Stimulated activated CD8-positive, alpha-beta memory T cell treated with anti-CD3 and anti-CD28 coated beads, Interleukin-12 subunit alpha, Interleukin-12 subunit beta, amount 100 ng/mL, for 4 hours (primary cell): ENCODE data around the gene FOSB.
"Not testable (repeated sequence)": the region's sequence is repeated elsewhere in the genome, so short reads cannot be mapped to it uniquely, and the experiment has no call there.

Source experiments
- DNase-seq: peaks from one replicate; pipeline ENCODE4 v3.0.0-alpha.2; 2020; ENCODE audit warnings: low read depth

Gene FOSB

GRCh38 chr19:45506246-45506988 is 38.6 kb downstream of the FOSB start:
- peak; percentile 98 for DNase-seq

DNA sequence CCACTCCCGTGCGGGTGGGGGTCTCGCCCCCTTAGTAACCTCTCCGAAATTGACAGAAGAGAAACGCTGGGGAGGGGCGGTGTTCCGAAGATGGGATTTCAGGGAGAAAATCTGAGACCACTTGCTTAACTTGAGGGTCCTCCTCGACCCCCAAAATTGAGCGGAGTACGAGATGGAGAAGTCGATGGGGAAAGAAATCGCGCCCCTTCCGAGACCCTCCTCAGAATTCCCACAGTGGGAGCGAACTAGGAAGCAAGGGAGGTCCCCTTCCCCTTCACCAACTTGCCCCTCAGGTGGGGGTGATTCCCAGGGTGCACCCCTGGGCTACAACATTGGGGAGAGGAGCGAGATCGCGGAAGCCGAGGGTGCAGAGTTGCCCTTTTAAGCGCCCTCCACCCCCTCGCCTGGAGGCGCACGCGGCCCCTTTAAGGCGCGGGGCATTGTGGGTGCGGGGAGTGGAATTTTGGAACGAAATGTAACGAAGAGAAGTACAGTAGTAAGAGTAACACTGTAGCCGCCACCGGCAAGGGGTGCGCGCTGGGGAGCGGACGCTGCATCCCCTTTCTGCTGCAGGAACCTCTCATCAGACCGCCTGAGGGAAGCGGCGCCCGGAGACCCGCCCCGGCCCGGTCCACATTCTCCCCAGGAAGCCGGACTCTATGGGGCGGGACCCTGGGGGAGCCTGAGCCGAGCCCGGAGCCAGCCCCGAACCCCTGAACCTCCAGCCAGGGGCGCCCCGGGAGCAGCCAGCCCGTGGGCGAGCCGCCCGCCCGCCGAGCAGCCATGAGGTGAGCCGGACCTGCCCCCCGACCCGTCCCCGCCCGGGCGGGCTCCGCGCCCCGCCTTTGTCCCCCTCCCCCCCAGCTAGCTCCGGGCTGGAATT is 39.4 kb downstream of the FOSB start, which contains the start of gene VASP:
Gene VASP (plus strand): TSS at position 491 of the 883 bp plus-strand sequence. CDS start 293 bp downstream, at position 784.
- DNase-seq: peak; percentile 85

DNA sequence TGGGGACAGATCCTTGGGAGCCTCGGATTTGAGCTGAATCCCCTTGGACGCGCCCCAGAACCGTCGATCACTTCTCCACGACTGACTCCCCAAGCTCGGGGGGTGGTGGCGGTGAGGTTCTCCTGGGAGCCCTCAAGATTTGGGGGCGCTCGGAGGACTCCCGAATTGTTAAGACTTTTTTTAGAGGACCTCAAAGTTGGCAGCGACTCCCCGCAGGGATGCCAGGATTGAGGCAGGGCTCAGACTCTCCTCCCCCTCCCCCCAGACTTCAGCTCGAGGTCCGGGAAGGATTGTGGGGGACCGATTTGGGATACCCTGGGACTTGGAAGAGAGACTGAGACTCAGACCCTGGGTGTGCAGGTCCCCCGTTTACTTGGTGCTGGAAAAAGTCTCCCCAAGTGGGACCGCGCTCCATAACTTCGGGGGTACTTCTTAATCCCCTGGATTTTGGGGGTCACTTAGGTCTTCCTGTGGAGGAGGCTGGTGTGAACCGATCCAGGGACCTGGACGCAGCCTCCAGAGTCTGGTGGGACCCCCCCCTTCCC is 40.1 kb downstream of the FOSB start:
- no peak for DNase-seq

DNA sequence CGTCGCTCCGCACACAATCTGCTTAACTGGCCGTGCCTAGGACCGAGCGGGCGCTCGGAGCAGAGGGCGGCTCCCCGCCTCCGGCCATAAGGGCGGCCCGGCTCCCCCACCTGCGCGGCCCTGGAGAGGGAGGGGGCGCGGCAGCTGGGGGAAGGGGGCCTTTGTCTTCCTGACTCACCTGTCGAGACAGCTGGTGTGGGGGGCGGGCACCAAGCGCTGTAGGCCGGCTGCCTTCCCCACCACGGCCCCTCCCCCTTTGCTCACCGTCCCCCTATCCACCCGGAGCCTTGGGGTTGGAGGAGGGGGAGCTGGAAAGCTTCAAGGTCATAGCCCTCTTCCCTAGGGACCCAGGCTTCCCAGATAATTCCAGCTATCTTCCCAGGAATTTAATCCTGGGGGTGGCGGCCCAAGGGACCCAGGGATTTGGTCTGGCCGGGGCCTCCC is 40.6 kb downstream of the FOSB start:
- peak; percentile 48 for DNase-seq

DNA sequence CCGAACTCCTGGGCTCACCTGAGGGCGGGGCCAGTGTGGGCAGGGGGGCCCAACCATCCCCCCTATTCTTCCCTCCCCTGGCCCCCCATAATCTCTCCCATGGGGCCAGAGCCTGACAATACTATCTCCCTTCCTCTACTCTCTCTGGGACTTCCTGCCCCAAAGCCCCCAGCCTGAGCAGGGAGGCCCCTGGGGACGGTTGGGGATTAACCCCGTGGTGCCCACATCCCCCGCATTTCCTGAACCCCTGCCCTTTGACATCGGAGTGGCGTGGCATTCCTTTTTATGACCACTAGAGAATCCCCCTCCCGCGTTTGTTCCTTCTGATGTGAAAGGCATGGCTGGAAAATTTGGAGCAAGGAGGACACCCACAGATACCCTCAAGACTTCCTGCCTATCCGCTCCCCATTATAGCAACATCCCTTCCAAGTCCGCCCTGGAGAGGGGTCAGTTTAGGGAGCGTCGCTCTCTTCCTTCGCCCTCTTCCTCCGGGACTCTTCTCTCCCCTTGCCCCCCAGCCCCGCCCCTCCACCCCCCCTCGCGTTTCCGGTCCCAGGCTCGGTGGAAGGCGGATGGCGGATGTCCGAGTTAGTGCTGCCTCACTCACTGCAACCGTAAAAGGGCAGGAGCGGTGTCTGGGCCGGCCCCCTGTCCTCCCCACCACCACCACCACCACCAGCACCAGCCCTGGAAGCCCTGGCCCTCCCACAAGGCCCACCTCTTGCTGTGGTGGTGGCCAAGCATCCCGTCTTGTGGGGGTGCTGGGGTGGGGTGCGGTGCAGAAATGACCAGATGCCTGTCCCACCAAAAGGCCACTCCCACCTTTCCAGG is 41.3 kb downstream of the FOSB start:
- DNase-seq: peak; percentile 22

GRCh38 chr19:45509692-45510015 is 41.9 kb downstream of the FOSB start:
- DNase-seq: no peak

- DNase-seq: not testable (repeated sequence)
Observed at GRCh38 chr19:45510352-45510751, 42.6 kb downstream of the FOSB start.

DNA sequence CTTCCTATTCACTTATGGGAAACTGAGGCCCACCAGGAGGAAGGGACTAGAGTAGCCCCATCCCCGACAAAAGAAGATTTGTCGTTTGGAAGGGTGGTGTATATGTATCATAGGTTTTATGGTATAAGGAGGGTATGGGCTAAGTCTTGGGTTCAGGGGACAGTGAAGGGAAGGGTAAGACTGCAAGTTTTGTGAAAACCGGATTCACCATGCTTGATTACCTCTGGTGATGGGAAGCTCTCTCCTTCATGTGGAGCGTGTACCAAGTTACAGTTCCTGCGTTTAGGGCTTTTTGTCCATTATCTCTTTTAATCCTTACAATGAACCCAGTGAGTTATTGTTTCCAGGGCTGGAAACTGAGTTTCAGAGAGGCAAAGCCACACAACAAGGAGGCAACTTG is 43.3 kb downstream of the FOSB start:
- DNase-seq: no peak

DNA sequence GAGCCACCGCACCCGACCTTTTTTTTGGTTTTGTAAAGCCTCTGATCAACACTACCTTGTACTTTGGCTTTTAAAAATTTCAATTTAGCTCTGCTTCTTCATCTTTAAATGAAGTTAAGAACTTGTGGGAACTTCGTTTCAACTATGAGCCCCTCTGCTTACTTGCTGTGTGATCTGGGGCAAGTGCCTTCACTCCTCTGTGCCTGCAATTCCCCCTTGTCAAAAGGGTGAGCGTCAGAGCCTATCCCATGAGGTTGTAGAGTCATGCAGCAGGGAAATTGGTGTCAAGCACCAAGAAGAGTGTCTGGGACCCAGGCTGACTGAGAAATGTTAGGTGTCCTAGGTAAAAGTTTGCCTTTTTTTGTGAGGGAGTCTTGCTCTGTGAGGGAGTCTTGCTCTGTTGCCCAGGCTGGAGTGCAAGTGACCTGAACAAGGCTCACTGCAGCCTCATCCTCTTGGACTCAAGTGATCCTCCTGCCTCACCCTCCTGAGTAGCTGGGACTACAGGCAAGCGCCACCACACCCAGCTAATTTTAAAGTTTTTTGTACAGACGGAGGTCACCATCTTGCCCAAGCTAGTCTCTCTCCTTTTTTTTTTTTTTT is 45.2 kb downstream of the FOSB start:
- DNase-seq: no peak

- no peak for DNase-seq
Observed at GRCh38 chr19:45514376-45515051, 46.7 kb downstream of the FOSB start.

- no peak for DNase-seq
Observed at GRCh38 chr19:45515081-45515624, 47.4 kb downstream of the FOSB start.

DNA sequence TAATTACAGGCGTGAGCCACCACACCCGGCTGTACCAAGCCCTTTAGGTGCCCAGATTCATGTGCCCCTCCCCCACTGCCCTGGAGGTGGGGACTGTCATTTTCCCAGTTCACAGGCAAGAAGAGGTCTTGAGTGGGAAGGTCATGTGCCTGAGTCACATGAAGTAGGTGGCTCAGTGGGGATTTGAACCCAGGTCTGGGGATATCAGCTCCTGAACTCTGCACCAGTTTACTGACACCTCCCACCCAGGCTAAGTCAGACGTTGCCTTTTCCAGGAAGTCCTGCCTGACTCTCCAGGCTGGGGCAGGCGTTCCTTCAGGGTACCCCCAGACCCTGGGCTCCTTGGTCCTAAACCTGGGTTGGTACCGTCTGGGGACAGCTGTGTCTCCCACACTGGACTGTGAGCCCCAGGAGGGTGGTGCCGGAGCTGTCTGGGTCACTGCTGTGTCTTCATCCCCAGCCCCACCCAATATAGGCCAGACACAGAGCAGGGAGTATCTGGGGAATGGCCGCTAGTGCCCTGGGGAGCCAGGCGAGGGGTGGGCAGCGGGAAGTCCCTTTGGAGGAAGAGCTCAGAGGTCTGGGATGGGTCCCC is 48.1 kb downstream of the FOSB start:
- no peak for DNase-seq

DNA sequence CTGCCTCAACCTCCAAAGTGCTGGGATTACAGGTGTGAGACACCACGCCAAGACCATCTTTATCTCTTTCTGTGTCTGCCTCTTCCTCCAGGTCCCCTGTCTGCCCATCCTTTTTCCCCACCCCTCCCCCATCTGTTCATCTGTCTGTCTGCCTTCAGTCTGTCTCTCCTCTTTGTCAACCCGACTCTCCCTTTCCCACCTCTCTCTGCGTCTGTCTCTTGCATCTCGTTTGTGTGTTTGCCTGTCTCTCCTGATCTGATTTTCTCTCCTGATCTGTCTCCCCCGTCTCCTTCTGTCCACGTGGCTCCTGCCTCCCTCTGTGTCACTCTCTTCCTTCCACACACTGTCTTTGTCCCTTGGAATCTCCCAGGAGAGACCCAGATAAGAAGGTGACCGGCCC is 49.4 kb downstream of the FOSB start:
- no peak for DNase-seq

DNA sequence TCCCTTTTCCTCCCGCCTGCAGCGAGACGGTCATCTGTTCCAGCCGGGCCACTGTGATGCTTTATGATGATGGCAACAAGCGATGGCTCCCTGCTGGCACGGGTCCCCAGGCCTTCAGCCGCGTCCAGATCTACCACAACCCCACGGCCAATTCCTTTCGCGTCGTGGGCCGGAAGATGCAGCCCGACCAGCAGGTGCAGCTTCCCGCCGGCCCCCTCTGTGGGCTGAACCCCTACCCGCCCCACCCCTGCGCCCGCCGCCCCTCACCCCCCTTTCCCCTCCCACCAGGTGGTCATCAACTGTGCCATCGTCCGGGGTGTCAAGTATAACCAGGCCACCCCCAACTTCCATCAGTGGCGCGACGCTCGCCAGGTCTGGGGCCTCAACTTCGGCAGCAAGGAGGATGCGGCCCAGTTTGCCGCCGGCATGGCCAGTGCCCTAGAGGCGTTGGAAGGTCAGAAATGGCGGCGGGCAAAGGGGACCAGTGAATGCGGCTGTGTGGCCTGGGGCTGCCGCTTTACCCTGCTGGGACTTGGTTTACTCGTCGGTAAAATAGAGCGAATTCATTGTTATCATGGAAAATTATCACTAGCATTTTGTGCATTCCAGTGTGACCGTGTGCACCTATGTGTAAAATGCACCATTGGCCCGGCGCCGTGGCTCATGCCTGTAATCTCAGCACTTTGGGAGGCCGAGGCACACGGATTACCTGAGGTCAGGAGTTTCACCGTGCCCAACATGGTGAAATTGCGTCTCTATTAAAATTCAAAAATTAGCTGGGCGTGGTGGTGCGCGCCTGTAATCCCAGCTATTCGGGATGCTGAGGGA is 50.1 kb downstream of the FOSB start:
- DNase-seq: no peak

DNA sequence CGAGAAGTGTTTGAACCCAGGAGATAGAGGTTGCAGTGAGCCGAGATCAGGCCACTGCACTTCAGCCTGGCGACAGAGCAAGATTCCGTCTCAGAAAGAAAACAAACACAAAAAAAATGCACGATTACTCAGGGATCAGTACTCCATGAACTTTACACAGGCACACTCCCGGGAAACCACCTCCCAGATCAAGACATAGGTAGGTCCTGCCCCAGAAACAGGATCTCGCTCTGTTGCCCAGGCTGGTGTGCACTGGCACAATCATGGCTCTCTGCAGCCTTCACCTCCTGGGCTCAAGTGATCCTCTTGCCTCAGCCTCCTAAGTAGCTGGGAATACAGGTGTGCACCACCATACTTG is 50.7 kb downstream of the FOSB start:
- DNase-seq: no peak

DNA sequence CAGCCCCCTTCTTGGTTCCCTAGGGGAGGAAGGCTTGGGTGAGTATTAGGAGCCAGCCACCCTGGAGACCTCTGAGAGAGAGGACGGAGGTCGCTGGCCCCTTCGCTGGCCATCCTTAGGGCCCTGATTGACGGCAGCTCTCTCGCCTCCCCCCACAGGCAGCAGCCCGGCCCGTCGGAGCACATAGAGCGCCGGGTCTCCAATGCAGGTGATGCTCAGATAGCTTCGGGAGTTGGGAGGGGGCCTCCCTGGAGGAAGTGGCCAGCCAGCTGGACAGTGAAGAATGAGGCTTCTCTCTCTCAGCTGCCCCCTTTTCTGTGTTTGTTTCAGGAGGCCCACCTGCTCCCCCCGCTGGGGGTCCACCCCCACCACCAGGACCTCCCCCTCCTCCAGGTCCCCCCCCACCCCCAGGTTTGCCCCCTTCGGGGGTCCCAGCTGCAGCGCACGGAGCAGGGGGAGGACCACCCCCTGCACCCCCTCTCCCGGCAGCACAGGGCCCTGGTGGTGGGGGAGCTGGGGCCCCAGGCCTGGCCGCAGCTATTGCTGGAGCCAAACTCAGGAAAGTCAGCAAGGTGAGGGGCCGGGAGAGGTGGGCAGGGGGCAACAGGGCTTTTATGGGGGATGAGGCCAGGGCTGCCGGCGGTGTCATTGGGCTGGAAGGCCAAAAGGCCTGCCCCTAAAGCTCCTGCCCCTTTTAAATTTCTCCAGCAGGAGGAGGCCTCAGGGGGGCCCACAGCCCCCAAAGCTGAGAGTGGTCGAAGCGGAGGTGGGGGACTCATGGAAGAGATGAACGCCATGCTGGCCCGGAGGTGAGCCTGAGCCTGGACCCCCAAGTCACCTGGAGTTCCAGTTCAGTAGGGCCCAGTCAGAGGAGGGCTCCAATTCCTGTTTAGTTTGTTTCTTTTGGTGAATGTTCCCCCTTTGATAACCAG is 54.5 kb downstream of the FOSB start:
- no peak for DNase-seq

DNA sequence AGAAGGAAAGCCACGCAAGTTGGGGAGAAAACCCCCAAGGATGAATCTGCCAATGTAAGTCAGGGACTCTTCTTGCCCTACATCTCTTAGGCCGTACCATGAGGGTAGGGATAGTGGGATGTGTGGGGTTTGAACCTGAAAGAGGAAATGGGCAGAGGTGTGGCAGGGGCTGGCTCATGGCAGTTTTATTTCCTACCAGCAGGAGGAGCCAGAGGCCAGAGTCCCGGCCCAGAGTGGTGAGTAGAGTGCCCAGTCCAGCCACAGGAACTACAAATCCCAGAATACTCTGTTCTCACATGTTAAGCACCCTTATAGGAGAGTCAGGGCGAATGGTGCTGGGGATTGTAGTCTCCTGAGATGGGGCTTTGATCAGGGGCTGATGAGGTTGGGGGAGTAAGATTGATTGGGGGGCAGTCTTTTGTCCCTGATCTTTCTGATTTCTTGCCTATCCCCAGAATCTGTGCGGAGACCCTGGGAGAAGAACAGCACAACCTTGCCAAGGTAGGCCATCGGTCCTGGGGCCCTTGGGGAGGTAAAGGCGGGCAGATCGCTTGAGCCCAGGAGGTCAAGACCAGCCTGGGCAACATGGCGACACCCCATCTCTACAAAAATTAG is 56.0 kb downstream of the FOSB start:
- no peak for DNase-seq

DNA sequence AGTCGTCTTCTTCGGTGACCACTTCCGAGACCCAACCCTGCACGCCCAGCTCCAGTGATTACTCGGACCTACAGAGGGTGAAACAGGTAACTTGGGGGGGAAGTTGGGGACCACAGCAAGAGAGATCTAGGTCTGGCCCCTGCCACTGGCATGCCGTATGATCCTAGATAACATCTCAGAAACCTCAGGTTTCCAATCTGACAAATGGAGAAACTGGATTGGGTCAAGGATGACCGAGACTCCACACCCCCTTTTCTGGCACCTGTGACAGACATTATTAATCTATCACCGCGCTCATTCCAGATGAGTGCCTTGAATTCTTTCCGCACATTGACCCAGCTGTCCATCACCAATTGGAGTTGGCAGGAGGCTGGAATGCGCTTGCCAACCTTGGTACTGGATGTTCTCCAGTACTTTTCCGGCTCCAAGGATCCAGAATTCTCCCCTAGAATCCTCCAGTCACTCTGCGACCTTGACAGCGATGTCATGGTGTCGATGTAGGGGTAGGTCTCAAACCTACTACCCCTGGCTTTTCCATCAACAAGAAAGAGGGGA is 56.9 kb downstream of the FOSB start:
- DNase-seq: no peak
